ENCODE results near the gene SNED1.

Gene SNED1

GRCh38 chr2:241029599-241030332 lies 31.3 kb downstream of the SNED1 start:
- DNase-seq (ENCODE audit: low read depth in 2 of 2): no peak

- no peak for DNase-seq (ENCODE audit: low read depth in 2 of 2)
Measured at GRCh38 chr2:241030333-241030680, 31.9 kb downstream of the SNED1 start.

GRCh38 chr2:241030883-241031282 lies 32.5 kb downstream of the SNED1 start:
- DNase-seq (ENCODE audit: low read depth in 2 of 2): no peak

GRCh38 chr2:241031436-241032165 lies 33.2 kb downstream of the SNED1 start:
- DNase-seq (ENCODE audit: low read depth in 2 of 2): no peak

- DNase-seq (ENCODE audit: low read depth in 2 of 2): no peak
Measured at GRCh38 chr2:241033336-241033987, 35.0 kb downstream of the SNED1 start.

- no peak for DNase-seq (ENCODE audit: low read depth in 2 of 2)
Measured at GRCh38 chr2:241033994-241034393, 35.6 kb downstream of the SNED1 start.

GRCh38 chr2:241034490-241035141 lies 36.2 kb downstream of the SNED1 start:
- DNase-seq (ENCODE audit: low read depth in 2 of 2): no peak

- no peak for DNase-seq (ENCODE audit: low read depth in 2 of 2)
Measured at GRCh38 chr2:241035142-241035817, 36.9 kb downstream of the SNED1 start.

GRCh38 chr2:241035818-241036396 lies 37.5 kb downstream of the SNED1 start:
- no peak for DNase-seq (ENCODE audit: low read depth in 2 of 2)

GRCh38 chr2:241036397-241036963 lies 38.1 kb downstream of the SNED1 start:
- no peak for DNase-seq (ENCODE audit: low read depth in 2 of 2)

GRCh38 chr2:241036964-241037421 lies 38.6 kb downstream of the SNED1 start:
- DNase-seq (ENCODE audit: low read depth in 2 of 2): no peak

GRCh38 chr2:241037498-241037897 lies 39.1 kb downstream of the SNED1 start:
- DNase-seq (ENCODE audit: low read depth in 2 of 2): no peak

GRCh38 chr2:241038374-241039180 lies 40.2 kb downstream of the SNED1 start:
- no peak for DNase-seq (ENCODE audit: low read depth in 2 of 2)

- no peak for DNase-seq (ENCODE audit: low read depth in 2 of 2)
Measured at GRCh38 chr2:241039416-241039815, 41.0 kb downstream of the SNED1 start.

- DNase-seq (ENCODE audit: low read depth in 2 of 2): no peak
Measured at GRCh38 chr2:241040081-241040803, 41.8 kb downstream of the SNED1 start.

GRCh38 chr2:241041589-241042158 lies 43.3 kb downstream of the SNED1 start:
- no peak for DNase-seq (ENCODE audit: low read depth in 2 of 2)

GRCh38 chr2:241043581-241043980 lies 45.2 kb downstream of the SNED1 start:
- DNase-seq (ENCODE audit: low read depth in 2 of 2): no peak

GRCh38 chr2:241047253-241048010 lies 49.0 kb downstream of the SNED1 start:
- DNase-seq (ENCODE audit: low read depth in 2 of 2): no peak
